ENCODE data around the gene ANOS1. TPM values are rescaled to one million over a fixed set of nuclear protein-coding genes. Genes with fewer than 3 reads are reported as not detected.

Gene ANOS1
- total RNA-seq, 1 donor from 2014 or later, result 0.08 TPM

DNA sequence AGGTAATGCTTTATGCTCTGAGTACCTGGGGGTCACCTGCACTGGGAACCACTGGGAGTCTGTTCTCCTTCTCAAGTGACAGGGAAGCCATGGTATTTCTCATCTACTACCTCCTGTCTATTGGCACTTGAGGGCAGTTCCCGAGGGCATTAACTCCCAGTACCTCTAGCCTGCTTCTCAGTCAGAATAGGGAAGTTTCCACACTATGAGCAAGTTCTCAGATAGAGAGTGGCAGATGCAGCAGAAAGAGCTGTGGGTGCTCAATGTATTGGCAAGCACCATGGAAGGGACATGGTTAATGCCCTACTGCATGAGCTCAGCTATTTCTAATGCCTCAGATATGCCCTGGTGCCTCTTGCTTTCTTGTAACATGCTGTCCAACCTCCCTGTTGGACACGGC lies 74.1 kb downstream of the ANOS1 start:
- no peaks in the 10 kb centered on the region for H3K4me1 Mint-ChIP-seq (ENCODE audit: unreplicated experiment)
- no peak overlapping the region for H3K4me3 Mint-ChIP-seq (ENCODE audit: unreplicated experiment)
- H3K27me3 Mint-ChIP-seq (ENCODE audit: unreplicated experiment), result no peaks in the 10 kb centered on the region
- no peaks in the 10 kb centered on the region for H3K9me3 Mint-ChIP-seq (ENCODE audit: unreplicated experiment)
- no peak for DNase-seq (ENCODE audit: extremely low spot score, unreplicated experiment)
- no peaks in the 10 kb centered on the region for H3K36me3 Mint-ChIP-seq (ENCODE audit: unreplicated experiment)
- TF ChIP-seq, protein P1, sequence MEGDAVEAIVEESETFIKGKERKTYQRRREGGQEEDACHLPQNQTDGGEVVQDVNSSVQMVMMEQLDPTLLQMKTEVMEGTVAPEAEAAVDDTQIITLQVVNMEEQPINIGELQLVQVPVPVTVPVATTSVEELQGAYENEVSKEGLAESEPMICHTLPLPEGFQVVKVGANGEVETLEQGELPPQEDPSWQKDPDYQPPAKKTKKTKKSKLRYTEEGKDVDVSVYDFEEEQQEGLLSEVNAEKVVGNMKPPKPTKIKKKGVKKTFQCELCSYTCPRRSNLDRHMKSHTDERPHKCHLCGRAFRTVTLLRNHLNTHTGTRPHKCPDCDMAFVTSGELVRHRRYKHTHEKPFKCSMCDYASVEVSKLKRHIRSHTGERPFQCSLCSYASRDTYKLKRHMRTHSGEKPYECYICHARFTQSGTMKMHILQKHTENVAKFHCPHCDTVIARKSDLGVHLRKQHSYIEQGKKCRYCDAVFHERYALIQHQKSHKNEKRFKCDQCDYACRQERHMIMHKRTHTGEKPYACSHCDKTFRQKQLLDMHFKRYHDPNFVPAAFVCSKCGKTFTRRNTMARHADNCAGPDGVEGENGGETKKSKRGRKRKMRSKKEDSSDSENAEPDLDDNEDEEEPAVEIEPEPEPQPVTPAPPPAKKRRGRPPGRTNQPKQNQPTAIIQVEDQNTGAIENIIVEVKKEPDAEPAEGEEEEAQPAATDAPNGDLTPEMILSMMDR (IDR thresholded peaks at IDR 0.05), result no peak
- H3K27ac Mint-ChIP-seq (ENCODE audit: unreplicated experiment), result no peak overlapping the region

DNA sequence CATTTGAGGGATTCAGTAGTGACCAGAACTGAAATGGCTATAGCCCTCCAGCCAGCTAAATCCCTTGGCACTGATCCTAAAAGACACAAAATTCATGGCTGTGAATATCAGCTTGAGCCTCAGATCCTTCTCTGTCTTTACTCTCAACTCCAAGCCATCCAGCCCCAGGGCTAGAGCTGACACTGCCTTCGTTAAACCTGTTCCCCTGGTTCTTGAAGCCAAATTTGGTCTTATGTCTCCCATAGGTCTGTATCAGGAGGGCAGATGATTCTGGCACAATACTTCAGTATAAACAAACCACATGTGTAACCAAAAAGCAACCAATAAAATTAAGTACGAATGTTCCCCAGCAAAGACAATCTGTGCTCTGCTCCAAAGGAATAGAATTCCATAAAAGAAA lies 78.0 kb downstream of the ANOS1 start:
- Mint-ChIP-seq H3K27ac (ENCODE audit: unreplicated experiment) (no peak overlapping the region), H3K27me3 (ENCODE audit: unreplicated experiment) (no peaks in the 10 kb centered on the region), H3K36me3 (ENCODE audit: unreplicated experiment) (no peaks in the 10 kb centered on the region), H3K4me1 (ENCODE audit: unreplicated experiment) (no peaks in the 10 kb centered on the region), H3K9me3 (ENCODE audit: unreplicated experiment) (no peaks in the 10 kb centered on the region), H3K4me3 (ENCODE audit: unreplicated experiment) (no peak overlapping the region)
- DNase-seq (ENCODE audit: extremely low spot score, unreplicated experiment), result no peak
- TF ChIP-seq, protein P1 (IDR thresholded peaks at IDR 0.05), result no peak

DNA sequence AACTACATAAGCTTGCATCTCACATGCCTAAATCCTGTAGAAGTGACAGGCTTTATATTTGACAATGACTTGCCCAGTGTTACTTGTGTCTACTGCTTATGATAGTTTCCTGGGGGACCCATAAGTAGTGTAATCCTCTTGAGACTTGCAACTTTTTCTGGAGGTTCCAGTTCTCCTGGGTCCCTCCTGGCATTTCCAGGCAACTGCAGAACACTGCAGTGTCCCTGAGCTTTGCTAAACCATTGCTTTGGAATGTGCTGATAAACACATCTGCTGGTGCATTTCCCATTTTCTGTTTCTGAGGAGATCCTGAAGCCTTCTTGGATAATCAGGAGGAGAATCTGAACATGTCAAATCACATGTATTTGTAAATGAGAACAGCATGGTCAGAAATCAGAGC lies 82.0 kb downstream of the ANOS1 start:
- no peak for DNase-seq (ENCODE audit: extremely low spot score, unreplicated experiment)
- H3K36me3 Mint-ChIP-seq (ENCODE audit: unreplicated experiment), result no peaks in the 10 kb centered on the region
- TF ChIP-seq, protein P1 (IDR thresholded peaks at IDR 0.05), result no peak
- no peaks in the 10 kb centered on the region for H3K9me3 Mint-ChIP-seq (ENCODE audit: unreplicated experiment)
- no peak overlapping the region for H3K4me3 Mint-ChIP-seq (ENCODE audit: unreplicated experiment)
- no peaks in the 10 kb centered on the region for H3K4me1 Mint-ChIP-seq (ENCODE audit: unreplicated experiment)
- no peak overlapping the region for H3K27ac Mint-ChIP-seq (ENCODE audit: unreplicated experiment)
- no peaks in the 10 kb centered on the region for H3K27me3 Mint-ChIP-seq (ENCODE audit: unreplicated experiment)

DNA sequence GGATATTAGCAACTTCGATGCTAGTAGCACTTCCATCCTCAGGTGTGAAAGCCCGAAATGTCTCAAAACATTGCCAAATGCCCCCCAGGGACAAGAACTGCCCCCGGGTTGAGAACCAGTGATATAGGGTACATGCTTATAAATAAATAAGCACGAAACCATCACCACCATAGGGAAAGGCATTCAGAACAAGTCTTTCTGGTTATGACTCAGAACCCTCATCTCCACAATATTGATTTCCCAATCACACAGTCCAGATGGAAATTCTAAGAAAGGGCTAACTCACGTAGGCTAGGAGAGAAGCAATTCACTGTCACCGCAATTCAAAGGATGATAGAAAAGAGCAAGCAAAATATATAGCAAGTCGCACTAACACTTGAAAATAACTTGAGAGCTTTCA lies 84.8 kb downstream of the ANOS1 start:
- Mint-ChIP-seq H3K4me1 (ENCODE audit: unreplicated experiment) (no peaks in the 10 kb centered on the region), H3K9me3 (ENCODE audit: unreplicated experiment) (peaks cover 5% of the 10 kb centered on the region), H3K4me3 (ENCODE audit: unreplicated experiment) (no peak overlapping the region), H3K36me3 (ENCODE audit: unreplicated experiment) (no peaks in the 10 kb centered on the region), H3K27ac (ENCODE audit: unreplicated experiment) (no peak overlapping the region), H3K27me3 (ENCODE audit: unreplicated experiment) (no peaks in the 10 kb centered on the region)
- DNase-seq (ENCODE audit: extremely low spot score, unreplicated experiment), result no peak
- TF ChIP-seq, protein P1 (IDR thresholded peaks at IDR 0.05), result no peak

DNA sequence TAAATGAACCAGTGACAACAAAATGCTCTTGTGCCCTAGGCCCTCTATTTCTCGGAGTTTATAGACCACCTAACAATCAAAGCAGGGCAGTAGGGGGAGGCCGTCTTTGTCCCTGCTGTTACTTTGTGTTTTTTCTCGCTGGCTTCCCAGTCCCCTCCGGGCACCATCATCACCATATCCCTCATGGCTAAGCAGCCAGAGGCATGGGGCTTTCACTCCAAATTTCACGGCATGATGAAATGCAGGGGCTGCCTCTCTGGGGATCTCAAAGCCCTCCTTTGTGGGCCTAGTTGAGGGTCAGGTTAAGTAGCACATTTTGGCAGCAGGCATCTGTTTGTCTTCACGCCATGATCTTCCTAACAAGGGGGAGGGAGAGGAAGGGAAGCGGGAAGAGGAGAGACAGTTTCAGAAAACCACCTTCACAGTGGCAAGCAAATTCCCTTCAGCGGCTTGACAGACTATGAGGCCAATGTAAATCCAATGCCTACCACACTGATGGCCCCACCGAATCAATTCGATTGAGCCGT lies 91.9 kb downstream of the ANOS1 start:
- Mint-ChIP-seq H3K9me3 (ENCODE audit: unreplicated experiment) (peaks cover 7% of the 10 kb centered on the region), H3K27me3 (ENCODE audit: unreplicated experiment) (peaks cover 8% of the 10 kb centered on the region), H3K4me1 (ENCODE audit: unreplicated experiment) (no peaks in the 10 kb centered on the region), H3K4me3 (ENCODE audit: unreplicated experiment) (no peak overlapping the region), H3K36me3 (ENCODE audit: unreplicated experiment) (no peaks in the 10 kb centered on the region), H3K27ac (ENCODE audit: unreplicated experiment) (no peak overlapping the region)
- TF ChIP-seq, protein P1 (IDR thresholded peaks at IDR 0.05), result no peak
- no peak for DNase-seq (ENCODE audit: extremely low spot score, unreplicated experiment)
